Stimulated activated CD4-positive, alpha-beta T cell treated with anti-CD3 and anti-CD28 coated beads, TNF-alpha, amount 100 ng/mL, for 24 hours (primary cell): ENCODE results near the gene KCTD12.

Experiments
- DNase-seq, 3 experiments: peaks; one replicate each; pipeline ENCODE4 v3.0.0-alpha.2; 2020; ENCODE audit warnings: low read depth in 3 of 3

The KCTD12 gene

GRCh38 chr13:76887076-76887563 lies 915 bp upstream of the KCTD12 start:
- DNase-seq, result no peak

- DNase-seq, result peak in 1 of 3 experiments; percentile 24
These were observed 257 bp downstream of the KCTD12 start for GRCh38 chr13:76886005-76886291.

GRCh38 chr13:76885203-76886004 lies 801 bp downstream of the KCTD12 start:
- DNase-seq, result peak; percentile 5 to 50 (median 6)

- no peak for DNase-seq
These were observed 1.4 kb downstream of the KCTD12 start for GRCh38 chr13:76884907-76885202.

GRCh38 chr13:76884186-76884906 lies 1.9 kb downstream of the KCTD12 start:
- peak in 1 of 3 experiments; percentile 2 for DNase-seq

- no peak for DNase-seq
These were observed 3.0 kb downstream of the KCTD12 start for GRCh38 chr13:76883236-76883635.

- no peak for DNase-seq
These were observed 3.8 kb downstream of the KCTD12 start for GRCh38 chr13:76882431-76882830.

- no peak for DNase-seq
These were observed 6.3 kb downstream of the KCTD12 start for GRCh38 chr13:76879883-76880270.

GRCh38 chr13:76879203-76879882 lies 6.9 kb downstream of the KCTD12 start:
- DNase-seq, result peak; percentile 26 to 58 (median 26)

- DNase-seq, result no peak
These were observed 8.2 kb downstream of the KCTD12 start for GRCh38 chr13:76878043-76878442.

GRCh38 chr13:76875271-76875815 lies 10.9 kb downstream of the KCTD12 start:
- no peak for DNase-seq

GRCh38 chr13:76874479-76874878 lies 11.7 kb downstream of the KCTD12 start:
- no peak for DNase-seq

- DNase-seq, result no peak
These were observed 12.8 kb downstream of the KCTD12 start for GRCh38 chr13:76873445-76873844.

GRCh38 chr13:76872675-76873074 lies 13.5 kb downstream of the KCTD12 start:
- no peak for DNase-seq

GRCh38 chr13:76871432-76871831 lies 14.8 kb downstream of the KCTD12 start:
- no peak for DNase-seq

- DNase-seq, result no peak
These were observed 17.8 kb downstream of the KCTD12 start for GRCh38 chr13:76868371-76868770.

GRCh38 chr13:76865996-76866503 lies 20.2 kb downstream of the KCTD12 start:
- DNase-seq, result no peak

- DNase-seq, result no peak
These were observed 21.1 kb downstream of the KCTD12 start for GRCh38 chr13:76865109-76865508.

- DNase-seq, result no peak
These were observed 21.9 kb downstream of the KCTD12 start for GRCh38 chr13:76864259-76864658.

- DNase-seq, result no peak
These were observed 23.2 kb downstream of the KCTD12 start for GRCh38 chr13:76863022-76863421.

- DNase-seq, result no peak
These were observed 24.3 kb downstream of the KCTD12 start for GRCh38 chr13:76861859-76862258.

GRCh38 chr13:76860706-76861105 lies 25.5 kb downstream of the KCTD12 start:
- no peak for DNase-seq
